Suprapubic skin (tissue), 4 donors: ENCODE data around the gene PKIB. TPM values are rescaled to one million over a fixed set of nuclear protein-coding genes. Genes with fewer than 3 reads are reported as not detected.
"Not testable (repeated sequence)": the region's sequence is repeated elsewhere in the genome, so short reads cannot be mapped to it uniquely, and the experiment has no call there.

Experiments used
- DNase-seq, 2 donors: peaks; one replicate each; pipeline ENCODE4 v3.0.0-alpha.2; 2019; ENCODE audit warnings: low spot score in 2 of 2
- H3K27ac ChIP-seq: fragments of 200-600 bp; sonication (generic); one replicate; pipeline ENCODE4 v1.5.1; 2019
- H3K27me3 ChIP-seq: fragments of 200-600 bp; sonication (generic); one replicate; pipeline ENCODE4 v1.5.1; 2019
- H3K36me3 ChIP-seq: fragments of 200-600 bp; sonication (generic); one replicate; pipeline ENCODE4 v1.5.1; 2019
- H3K4me1 ChIP-seq: fragments of 200-600 bp; sonication (generic); one replicate; pipeline ENCODE4 v1.5.1; 2019
- H3K4me3 ChIP-seq: fragments of 200-600 bp; sonication (generic); one replicate; pipeline ENCODE4 v1.5.1; 2019; ENCODE audit warnings: mild to moderate bottlenecking
- H3K9me3 ChIP-seq: fragments of 200-600 bp; sonication (generic); one replicate; pipeline ENCODE4 v1.5.1; 2019
- EP300 ChIP-seq: sonication (generic); formaldehyde crosslinking; IDR thresholded peaks from one replicate; pipeline ENCODE4 v1.6.1; 2017; ENCODE audit warnings: antibody characterized with exemption
- POLR2A ChIP-seq, 2 donors: fragments of 450-650 bp; IDR thresholded peaks; one replicate each; pipeline ENCODE4 v1.6.1; 2017; ENCODE audit warnings: antibody characterized with exemption in 2 of 2, mild to moderate bottlenecking in 2 of 2, moderate library complexity in 2 of 2
- POLR2AphosphoS5 ChIP-seq, 3 donors: sonication (generic); formaldehyde crosslinking; IDR thresholded peaks; one replicate each; pipeline ENCODE4 v1.6.1; 2017; ENCODE audit warnings: antibody characterized with exemption in 3 of 3
- WGBS: methylation state at CpG from one replicate; pipeline ENCODE4 v1.1.5; 2018; 5-methylcytosine and 5-hydroxymethylcytosine counted together
- total RNA-seq, 4 donors: library from RNA; depleted of rRNA; stranded (reverse); fragments of >200 nt; gene quantifications; one replicate each; pipeline ENCODE4 v1.1.0, GENCODE V29; 2016
- TF ChIP-seq, protein P1 (sequence below), 2 donors: fragments of 200-600 bp in 1 of 2; fragments of 450-650 bp in 1 of 2; sonication (generic) in 1 of 2; IDR thresholded peaks; one replicate each; pipeline ENCODE4 v1.5.1; 2016 to 2019; ENCODE audit warnings: antibody characterized with exemption in 2 of 2, mild to moderate bottlenecking in 1 of 2, moderate library complexity in 1 of 2

Gene PKIB
- total RNA-seq, 4 donors from 2014 or later = 6.4 to 12.0 (median 8.2) TPM

DNA sequence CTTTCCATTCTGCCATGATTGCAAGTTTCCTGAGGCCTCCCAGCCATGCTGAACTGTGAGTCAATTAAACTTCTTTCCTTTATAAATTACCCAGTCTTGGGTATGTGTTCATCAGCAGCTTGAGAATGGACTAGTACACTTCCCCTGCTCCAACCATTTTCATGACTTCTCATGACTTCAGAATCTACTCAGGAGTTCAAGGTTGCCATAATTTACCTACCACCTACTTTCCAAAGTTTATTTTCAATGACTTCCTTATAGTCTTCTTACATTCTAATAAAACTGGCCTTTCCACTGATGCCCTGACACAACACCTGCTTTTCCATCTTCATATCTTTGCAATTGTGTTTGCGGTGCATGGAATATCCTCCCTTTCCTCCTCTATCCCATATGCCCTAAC lies 31.2 kb upstream of the PKIB start:
- no peaks in the 10 kb centered on the region for H3K27me3 ChIP-seq
- H3K9me3 ChIP-seq = no peaks in the 10 kb centered on the region
- TF ChIP-seq POLR2AphosphoS5 (IDR thresholded peaks at IDR 0.05) = no peak
- TF ChIP-seq EP300 = no peak
- TF ChIP-seq, protein P1, sequence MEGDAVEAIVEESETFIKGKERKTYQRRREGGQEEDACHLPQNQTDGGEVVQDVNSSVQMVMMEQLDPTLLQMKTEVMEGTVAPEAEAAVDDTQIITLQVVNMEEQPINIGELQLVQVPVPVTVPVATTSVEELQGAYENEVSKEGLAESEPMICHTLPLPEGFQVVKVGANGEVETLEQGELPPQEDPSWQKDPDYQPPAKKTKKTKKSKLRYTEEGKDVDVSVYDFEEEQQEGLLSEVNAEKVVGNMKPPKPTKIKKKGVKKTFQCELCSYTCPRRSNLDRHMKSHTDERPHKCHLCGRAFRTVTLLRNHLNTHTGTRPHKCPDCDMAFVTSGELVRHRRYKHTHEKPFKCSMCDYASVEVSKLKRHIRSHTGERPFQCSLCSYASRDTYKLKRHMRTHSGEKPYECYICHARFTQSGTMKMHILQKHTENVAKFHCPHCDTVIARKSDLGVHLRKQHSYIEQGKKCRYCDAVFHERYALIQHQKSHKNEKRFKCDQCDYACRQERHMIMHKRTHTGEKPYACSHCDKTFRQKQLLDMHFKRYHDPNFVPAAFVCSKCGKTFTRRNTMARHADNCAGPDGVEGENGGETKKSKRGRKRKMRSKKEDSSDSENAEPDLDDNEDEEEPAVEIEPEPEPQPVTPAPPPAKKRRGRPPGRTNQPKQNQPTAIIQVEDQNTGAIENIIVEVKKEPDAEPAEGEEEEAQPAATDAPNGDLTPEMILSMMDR (IDR thresholded peaks at IDR 0.05) = no peak
- no peak for TF ChIP-seq POLR2A (IDR thresholded peaks at IDR 0.05)
- H3K4me1 ChIP-seq = no peaks in the 10 kb centered on the region
- 100% methylated on average over 1 of the region's 1 CpG for WGBS
- H3K4me3 ChIP-seq = no peak overlapping the region
- no peak for DNase-seq
- no peak overlapping the region for H3K27ac ChIP-seq
- H3K36me3 ChIP-seq = no peaks in the 10 kb centered on the region

DNA sequence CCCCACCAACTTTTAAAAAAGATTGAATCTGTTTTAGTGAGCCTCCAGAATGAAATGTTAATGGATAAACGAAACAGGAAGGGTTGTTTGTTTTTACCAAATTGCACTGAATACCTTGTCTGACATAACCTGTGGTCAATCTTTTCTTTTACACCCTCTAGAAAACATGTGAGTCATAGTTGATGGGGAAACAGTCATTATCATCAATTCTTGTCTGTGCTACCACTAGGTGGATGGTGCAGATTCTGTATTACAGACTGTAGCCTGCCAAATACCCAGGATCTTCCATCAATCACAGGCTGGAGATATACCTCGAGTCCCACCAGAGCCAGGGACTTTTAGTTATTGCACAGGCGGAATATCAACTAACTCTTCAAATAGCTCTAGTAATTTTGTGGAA lies 29.5 kb upstream of the PKIB start:
- TF ChIP-seq EP300 (no peak), POLR2A (IDR thresholded peaks at IDR 0.05) (no peak), POLR2AphosphoS5 (IDR thresholded peaks at IDR 0.05) (no peak)
- TF ChIP-seq, protein P1 (IDR thresholded peaks at IDR 0.05) = no peak
- no peak for DNase-seq
- Histone ChIP-seq H3K27ac (no peak overlapping the region), H3K9me3 (no peaks in the 10 kb centered on the region), H3K27me3 (no peaks in the 10 kb centered on the region), H3K4me3 (no peak overlapping the region), H3K4me1 (no peaks in the 10 kb centered on the region), H3K36me3 (no peaks in the 10 kb centered on the region)
- 70% methylated on average over 3 of the region's 3 CpGs for WGBS

DNA sequence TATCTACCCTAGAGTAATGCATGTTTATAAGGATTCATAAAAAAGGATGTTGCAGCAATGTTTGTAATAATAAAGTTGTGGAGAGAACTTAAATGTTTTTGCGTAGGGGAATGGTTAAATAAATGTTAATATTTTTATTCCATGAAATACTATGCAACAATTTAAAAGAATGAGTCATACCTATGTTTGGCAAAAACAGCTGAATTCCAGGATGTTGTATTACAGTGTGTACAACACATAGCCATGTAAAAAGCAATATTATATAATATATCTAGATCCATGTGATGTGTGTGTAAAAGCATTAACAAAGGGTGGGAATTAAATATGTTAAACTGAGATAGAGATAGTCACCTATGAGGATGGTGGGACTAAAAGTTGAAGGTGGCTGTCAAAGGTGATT lies 21.1 kb upstream of the PKIB start:
- WGBS = 85% methylated on average over 1 of the region's 1 CpG
- Histone ChIP-seq H3K4me3 (no peak overlapping the region), H3K27me3 (no peaks in the 10 kb centered on the region), H3K4me1 (no peaks in the 10 kb centered on the region), H3K27ac (no peak overlapping the region), H3K9me3 (no peaks in the 10 kb centered on the region), H3K36me3 (no peaks in the 10 kb centered on the region)
- DNase-seq = no peak
- TF ChIP-seq EP300 = no peak
- TF ChIP-seq, protein P1 (IDR thresholded peaks at IDR 0.05) = no peak
- no peak for TF ChIP-seq POLR2AphosphoS5 (IDR thresholded peaks at IDR 0.05)
- TF ChIP-seq POLR2A (IDR thresholded peaks at IDR 0.05) = no peak

DNA sequence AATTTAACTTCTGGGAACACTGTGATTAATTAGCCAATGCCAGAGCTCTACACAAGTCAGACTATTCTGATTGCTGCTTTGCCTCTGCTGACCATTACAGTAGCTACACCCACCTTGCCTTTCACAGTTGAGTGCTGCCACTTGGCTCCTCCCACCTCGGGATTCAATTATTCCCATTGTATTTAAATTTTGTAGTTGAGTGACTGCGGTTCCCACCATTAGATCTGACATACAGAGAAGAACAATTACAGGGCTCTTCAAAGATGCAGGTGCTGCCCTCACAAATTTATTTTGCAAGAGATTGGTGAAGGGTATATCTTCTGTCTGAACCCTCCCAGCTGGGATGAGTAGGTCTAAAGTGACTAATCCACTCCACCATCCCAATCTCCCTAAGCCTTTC lies 11.9 kb upstream of the PKIB start:
- WGBS = 74% methylated on average over 2 of the region's 2 CpGs
- DNase-seq, H3K27me3 ChIP-seq: not testable (repeated sequence)

DNA sequence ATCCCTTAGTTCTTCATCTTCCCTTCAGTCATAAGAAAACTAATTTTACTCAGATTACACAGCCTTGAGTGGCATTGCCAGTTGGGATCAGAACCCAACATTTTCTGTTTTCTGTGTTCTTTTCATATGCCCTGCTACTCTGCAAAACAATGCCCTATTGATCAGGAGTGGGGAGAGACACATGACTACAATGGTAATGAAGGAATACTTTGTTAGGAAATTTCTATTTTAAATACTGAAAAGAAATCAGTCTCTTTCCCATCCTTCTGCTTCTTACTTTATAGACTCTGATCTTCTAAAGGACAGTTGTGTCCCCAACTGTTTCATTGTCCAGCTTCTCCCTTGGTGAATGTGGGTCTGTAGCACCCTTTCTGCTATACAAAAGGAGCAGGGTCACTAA lies 5.5 kb upstream of the PKIB start:
- Histone ChIP-seq H3K9me3 (no peaks in the 10 kb centered on the region), H3K27me3 (no peaks in the 10 kb centered on the region), H3K27ac (no peak overlapping the region), H3K36me3 (no peaks in the 10 kb centered on the region), H3K4me1 (peaks cover 2% of the 10 kb centered on the region), H3K4me3 (no peak overlapping the region)
- DNase-seq = no peak
- TF ChIP-seq EP300 = no peak
- TF ChIP-seq POLR2A (IDR thresholded peaks at IDR 0.05) = no peak
- no peak for TF ChIP-seq POLR2AphosphoS5 (IDR thresholded peaks at IDR 0.05)
- TF ChIP-seq, protein P1 (IDR thresholded peaks at IDR 0.05) = no peak

More for the DNA sequence above, 11.9 kb upstream of the PKIB start:
- not testable (repeated sequence) for H3K36me3 ChIP-seq, H3K9me3 ChIP-seq, H3K4me1 ChIP-seq, H3K4me3 ChIP-seq, H3K27ac ChIP-seq
